Adrenal gland (tissue), 5 donors: ENCODE data around the gene ENGASE.

Experiments used
- POLR2A ChIP-seq, 2 donors: fragments of 450-650 bp; IDR thresholded peaks; one replicate each; pipeline ENCODE4 v1.6.1; 2017; ENCODE audit warnings: antibody characterized with exemption in 2 of 2, mild to moderate bottlenecking in 2 of 2, moderate library complexity in 1 of 2
- TF ChIP-seq, protein P1 (sequence below), 6 experiments: fragments of 450-650 bp in 4 of 6; fragments of 200-600 bp in 2 of 6; sonication (generic) in 1 of 6; IDR thresholded peaks; 1 replicate in 5 of 6; 2 replicates in 1 of 6; pipeline versions ENCODE4 v1.5.1 to v1.8.0; 2016 to 2021; ENCODE audit warnings: antibody characterized with exemption in 6 of 6, mild to moderate bottlenecking in 2 of 6, moderate library complexity in 1 of 6
- donor health status: DM: no; HTN: no; CAD: no.

DNA sequence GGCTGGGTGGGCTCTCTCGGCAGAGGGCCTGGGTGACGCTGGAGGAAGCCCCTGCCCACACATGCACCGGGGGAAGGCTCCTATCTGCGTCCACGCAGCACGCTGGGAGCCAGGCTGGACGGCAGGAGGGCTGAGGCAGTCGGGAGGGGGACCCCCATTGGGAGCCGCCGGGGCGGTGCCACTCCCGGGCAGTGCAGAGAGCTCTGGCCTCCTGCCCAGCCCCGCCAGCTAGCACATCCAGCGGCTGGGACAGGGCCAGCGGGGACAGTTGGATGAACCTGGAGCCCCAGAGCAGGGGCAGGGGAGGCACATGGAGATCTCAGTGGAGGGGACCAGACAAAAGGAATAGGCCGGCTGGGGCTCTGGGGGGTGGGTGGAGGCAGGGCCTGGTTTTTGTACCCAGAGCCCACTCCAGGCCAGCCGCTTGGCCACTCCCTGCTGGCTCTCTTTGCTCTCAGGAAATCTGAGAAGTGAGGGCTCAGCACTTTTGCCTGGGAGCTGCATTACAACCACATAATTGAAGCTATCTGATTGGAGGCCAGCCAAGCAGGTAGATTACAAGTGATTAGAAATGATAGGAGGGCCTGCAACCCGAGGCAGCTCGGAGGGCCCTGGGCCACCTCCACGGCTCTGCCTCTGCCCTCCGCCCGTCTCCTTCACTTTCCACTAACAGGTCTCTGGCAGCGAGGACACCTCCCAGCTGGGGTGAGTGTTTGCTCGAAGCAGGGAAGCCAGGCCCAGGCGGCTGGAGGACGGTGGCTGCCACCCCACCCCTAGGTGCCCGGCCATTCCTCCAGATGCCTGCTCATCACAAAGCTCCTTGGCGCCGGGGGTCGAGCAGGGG lies 40.1 kb downstream of the ENGASE start:
- TF ChIP-seq, protein P1, sequence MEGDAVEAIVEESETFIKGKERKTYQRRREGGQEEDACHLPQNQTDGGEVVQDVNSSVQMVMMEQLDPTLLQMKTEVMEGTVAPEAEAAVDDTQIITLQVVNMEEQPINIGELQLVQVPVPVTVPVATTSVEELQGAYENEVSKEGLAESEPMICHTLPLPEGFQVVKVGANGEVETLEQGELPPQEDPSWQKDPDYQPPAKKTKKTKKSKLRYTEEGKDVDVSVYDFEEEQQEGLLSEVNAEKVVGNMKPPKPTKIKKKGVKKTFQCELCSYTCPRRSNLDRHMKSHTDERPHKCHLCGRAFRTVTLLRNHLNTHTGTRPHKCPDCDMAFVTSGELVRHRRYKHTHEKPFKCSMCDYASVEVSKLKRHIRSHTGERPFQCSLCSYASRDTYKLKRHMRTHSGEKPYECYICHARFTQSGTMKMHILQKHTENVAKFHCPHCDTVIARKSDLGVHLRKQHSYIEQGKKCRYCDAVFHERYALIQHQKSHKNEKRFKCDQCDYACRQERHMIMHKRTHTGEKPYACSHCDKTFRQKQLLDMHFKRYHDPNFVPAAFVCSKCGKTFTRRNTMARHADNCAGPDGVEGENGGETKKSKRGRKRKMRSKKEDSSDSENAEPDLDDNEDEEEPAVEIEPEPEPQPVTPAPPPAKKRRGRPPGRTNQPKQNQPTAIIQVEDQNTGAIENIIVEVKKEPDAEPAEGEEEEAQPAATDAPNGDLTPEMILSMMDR (IDR thresholded peaks at IDR 0.05), result no peak
- TF ChIP-seq POLR2A (IDR thresholded peaks at IDR 0.05), result no peak
